HEK293 (cell line): ENCODE data around the gene ATP8A2.
A peak's percentile ranks its signal among the peaks of the same experiment; 100 is the strongest.

ENCODE experiments used
- CTCF ChIA-PET: fragments of 350-600 bp; formaldehyde crosslinking; extraction: SDS; loops from one replicate; lab custom pipeline; 2021; ENCODE audit warnings: antibody characterized with exemption; lab: Yijun Ruan, JAX
- POLR2A ChIA-PET: fragments of 300-600 bp; formaldehyde crosslinking; extraction: SDS; loops from one replicate; lab custom pipeline; 2020; ENCODE audit warnings: antibody characterized with exemption, inconsistent platforms; lab: Yijun Ruan, JAX
- H3K27ac ChIP-seq: fragments of 200-500 bp; sonication (Bioruptor generic); 2 replicates; pipeline ENCODE4 v1.5.1; 2014; ENCODE audit warnings: low read depth, low read length, control low read depth, inconsistent platforms; ENCODE audit errors: extremely low read depth
- H3K36me3 ChIP-seq, 2 experiments: fragments of 200-500 bp in 1 of 2; sonication (Bioruptor generic) in 1 of 2; 1 replicate in 1 of 2; 2 replicates in 1 of 2; pipeline ENCODE4 v1.5.1; 2014 to 2017; ENCODE audit warnings: inconsistent platforms in 2 of 2, low read length in 2 of 2; ENCODE audit not compliant: control insufficient read depth in 2 of 2, insufficient read depth in 1 of 2
- H3K4me1 ChIP-seq: fragments of 200-500 bp; sonication (Bioruptor generic); 2 replicates; pipeline ENCODE4 v1.5.1; 2014; ENCODE audit warnings: mild to moderate bottlenecking, low read length, inconsistent platforms; ENCODE audit not compliant: control insufficient read depth, insufficient read depth
- H3K4me3 ChIP-seq: 2 replicates; pipeline ENCODE4 v1.5.1; 2011; ENCODE audit warnings: low read depth, mild to moderate bottlenecking, control low read depth, low read length, moderate library complexity
- H3K9me3 ChIP-seq: fragments of 200-500 bp; sonication (Bioruptor generic); 2 replicates; pipeline ENCODE4 v1.5.1; 2014; ENCODE audit warnings: low read depth, low read length, inconsistent platforms; ENCODE audit not compliant: control insufficient read depth, insufficient read depth
- EGR2 ChIP-seq: fragments of 450-650 bp; formaldehyde crosslinking; IDR thresholded peaks from 2 replicates; pipeline ENCODE4 v1.5.1; 2016; ENCODE audit warnings: low read depth, missing biosample characterization, missing genetic modification characterization
- KLF1 ChIP-seq: fragments of 450-650 bp; formaldehyde crosslinking; IDR thresholded peaks from 2 replicates; pipeline ENCODE4 v1.5.1; 2016; ENCODE audit warnings: missing biosample characterization, missing genetic modification characterization
- MZF1 ChIP-seq: fragments of 450-650 bp; formaldehyde crosslinking; IDR thresholded peaks from 2 replicates; pipeline ENCODE4 v1.5.1; 2017; ENCODE audit warnings: missing biosample characterization, missing genetic modification characterization, borderline replicate concordance
- OVOL3 ChIP-seq: fragments of 450-650 bp; formaldehyde crosslinking; IDR thresholded peaks from 2 replicates; pipeline ENCODE4 v1.5.1; 2016; ENCODE audit warnings: missing biosample characterization, missing genetic modification characterization
- PRDM6 ChIP-seq: fragments of 450-650 bp; formaldehyde crosslinking; IDR thresholded peaks from 2 replicates; pipeline ENCODE4 v1.5.1; 2017; ENCODE audit warnings: missing biosample characterization, missing genetic modification characterization
- REPIN1 ChIP-seq: fragments of 450-650 bp; formaldehyde crosslinking; IDR thresholded peaks from 2 replicates; pipeline ENCODE4 v1.5.1; 2017; ENCODE audit warnings: missing biosample characterization, missing genetic modification characterization, low read depth
- TRIM28 ChIP-seq: IDR thresholded peaks from 2 replicates; pipeline ENCODE4 v1.6.1; 2011; ENCODE audit warnings: low read length, control low read depth, borderline replicate concordance
- ZFHX2 ChIP-seq: fragments of 450-650 bp; formaldehyde crosslinking; conservative IDR thresholded peaks from 2 replicates; pipeline ENCODE4 v1.5.1; 2016; ENCODE audit warnings: missing biosample characterization, missing genetic modification characterization
- ZFP69B ChIP-seq: fragments of 450-650 bp; formaldehyde crosslinking; IDR thresholded peaks from 2 replicates; pipeline ENCODE4 v1.5.1; 2016; ENCODE audit warnings: missing biosample characterization, missing genetic modification characterization
- ZNF148 ChIP-seq: fragments of 450-650 bp; formaldehyde crosslinking; IDR thresholded peaks from 2 replicates; pipeline ENCODE4 v1.5.0; 2017; ENCODE audit warnings: missing biosample characterization, missing genetic modification characterization, borderline replicate concordance
- ZNF157 ChIP-seq: fragments of 450-650 bp; formaldehyde crosslinking; IDR thresholded peaks from 2 replicates; pipeline ENCODE4 v1.5.1; 2016; ENCODE audit warnings: missing biosample characterization, missing genetic modification characterization
- ZNF211 ChIP-seq: fragments of 450-650 bp; formaldehyde crosslinking; IDR thresholded peaks from 2 replicates; pipeline ENCODE4 v1.5.1; 2016; ENCODE audit warnings: low read depth, missing biosample characterization, missing genetic modification characterization
- ZNF223 ChIP-seq: fragments of 450-650 bp; formaldehyde crosslinking; IDR thresholded peaks from 2 replicates; pipeline ENCODE4 v1.5.1; 2016; ENCODE audit warnings: missing biosample characterization, missing genetic modification characterization
- ZNF335 ChIP-seq: fragments of 450-650 bp; formaldehyde crosslinking; conservative IDR thresholded peaks from 2 replicates; pipeline ENCODE4 v1.5.1; 2016; ENCODE audit warnings: missing biosample characterization, missing genetic modification characterization
- ZNF341 ChIP-seq: fragments of 450-650 bp; formaldehyde crosslinking; IDR thresholded peaks from 2 replicates; pipeline ENCODE4; 2016; ENCODE audit warnings: low read depth, missing biosample characterization, missing genetic modification characterization
- ZNF362 ChIP-seq: fragments of 450-650 bp; formaldehyde crosslinking; IDR thresholded peaks from 2 replicates; pipeline ENCODE4 v1.5.1; 2016; ENCODE audit warnings: missing biosample characterization, missing genetic modification characterization
- ZNF37A ChIP-seq: fragments of 450-650 bp; IDR thresholded peaks from 2 replicates; pipeline ENCODE4 v1.5.1; 2018; ENCODE audit warnings: missing biosample characterization, missing genetic modification characterization
- ZNF423 ChIP-seq: fragments of 450-650 bp; formaldehyde crosslinking; IDR thresholded peaks from 2 replicates; pipeline ENCODE4 v1.5.1; 2016; ENCODE audit warnings: missing biosample characterization, missing genetic modification characterization
- ZNF473 ChIP-seq: fragments of 450-650 bp; formaldehyde crosslinking; IDR thresholded peaks from 2 replicates; pipeline ENCODE4 v1.5.1; 2017; ENCODE audit warnings: missing biosample characterization, missing genetic modification characterization
- ZNF549 ChIP-seq: fragments of 450-650 bp; IDR thresholded peaks from 2 replicates; pipeline ENCODE4 v1.5.1; 2018; ENCODE audit warnings: missing biosample characterization, missing genetic modification characterization, mild to moderate bottlenecking, inconsistent platforms, moderate library complexity
- ZNF571 ChIP-seq: fragments of 450-650 bp; formaldehyde crosslinking; IDR thresholded peaks from 2 replicates; pipeline ENCODE4 v1.5.0; 2017; ENCODE audit warnings: missing biosample characterization, missing genetic modification characterization
- ZNF692 ChIP-seq: fragments of 450-650 bp; formaldehyde crosslinking; IDR thresholded peaks from 2 replicates; pipeline ENCODE4 v1.5.1; 2016; ENCODE audit warnings: missing biosample characterization, missing genetic modification characterization
- ZNF792 ChIP-seq: fragments of 450-650 bp; formaldehyde crosslinking; IDR thresholded peaks from 2 replicates; pipeline ENCODE4 v1.5.1; 2016; ENCODE audit warnings: missing biosample characterization, missing genetic modification characterization

Gene ATP8A2

DNA sequence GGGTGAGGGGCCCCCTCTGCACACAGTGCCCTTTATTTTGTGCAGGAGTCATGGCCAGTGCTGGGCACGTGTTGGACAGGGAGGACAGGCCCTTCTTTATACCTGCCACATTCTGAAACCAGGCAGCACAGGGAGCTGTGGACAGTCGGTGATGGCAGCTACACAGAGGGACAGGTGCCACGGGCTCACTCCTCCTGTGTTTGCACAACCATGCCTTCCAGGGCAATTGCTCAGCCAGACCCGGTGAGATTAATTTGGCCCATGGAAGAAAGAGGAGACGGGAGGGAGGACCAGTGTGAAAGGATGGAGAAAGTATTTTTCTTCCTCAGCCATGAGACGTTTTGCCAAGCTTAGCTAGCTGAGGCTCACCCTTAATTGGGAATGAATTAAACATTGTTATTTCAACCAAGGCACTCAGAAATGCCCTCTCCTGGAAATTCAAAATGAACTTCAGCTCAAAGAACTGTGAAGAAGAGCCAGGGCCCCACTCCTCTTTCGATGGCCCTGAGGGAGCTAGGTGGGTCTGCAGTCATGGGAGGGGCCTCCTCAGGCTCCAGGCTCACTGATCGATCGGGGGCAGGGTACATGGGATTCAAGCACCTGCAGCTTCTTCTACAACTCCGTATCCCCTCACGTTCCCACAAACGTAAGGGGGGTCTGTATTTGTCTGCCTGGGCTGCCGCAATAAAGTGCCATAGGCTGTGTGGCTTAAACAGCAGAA, 638.9 kb downstream of the ATP8A2 start:
- no peak overlapping the region for H3K27ac ChIP-seq
- TF ChIP-seq EGR2 (tag by site-specific recombination), result no peak
- no peak for TF ChIP-seq ZNF335 (tag by site-specific recombination)
- TF ChIP-seq ZNF549, result no peak
- TF ChIP-seq ZNF148 (tag by site-specific recombination), result no peak
- no peak for TF ChIP-seq MZF1 (tag by site-specific recombination)
- no peak for TF ChIP-seq ZNF341 (tag by site-specific recombination)
- TF ChIP-seq ZNF571, result no peak
- no peak for TF ChIP-seq REPIN1 (tag by site-specific recombination)
- TF ChIP-seq ZNF211 (tag by site-specific recombination), result no peak
- no peak for TF ChIP-seq ZNF37A (tag by site-specific recombination)
- TF ChIP-seq PRDM6 (tag by site-specific recombination), result no peak
- no peak for TF ChIP-seq ZNF157
- no peak for TF ChIP-seq ZNF362 (tag by site-specific recombination)
- no peak for TF ChIP-seq ZNF473 (tag by site-specific recombination)
- TF ChIP-seq ZNF792 (tag by site-specific recombination), result no peak
- TF ChIP-seq KLF1 (tag by site-specific recombination), result no peak
- no peak for TF ChIP-seq ZNF423
- TF ChIP-seq OVOL3 (tag by site-specific recombination), result no peak
- no peak for TF ChIP-seq ZFHX2 (tag by site-specific recombination)
- H3K36me3 ChIP-seq, result no peaks in the 10 kb centered on the region
- H3K4me3 ChIP-seq, result no peak overlapping the region
- POLR2A ChIA-PET, result no interaction called here
- CTCF ChIA-PET, result interaction anchor here (0.6 to 1.1 kb wide), 2 partner anchors 17 to 29 kb away, joined by 3 to 6 read pairs; no protein-coding TSS in a partner anchor
- no peaks in the 10 kb centered on the region for H3K4me1 ChIP-seq
- H3K9me3 ChIP-seq, result no peaks in the 10 kb centered on the region

- TF ChIP-seq ZNF692 (tag by site-specific recombination) (peak; percentile 81), TRIM28 (no peak), ZNF223 (no peak), ZFP69B (tag by site-specific recombination) (peak; percentile 66; the same call in 1 of the 2 replicates)
- ChIA-PET CTCF (interaction anchor here (1.1 kb wide), 1 partner anchor 17 kb away, joined by 6 read pairs; no protein-coding TSS in a partner anchor), POLR2A (no interaction called here)
- no peak overlapping the region for H3K27ac ChIP-seq
- no peaks in the 10 kb centered on the region for H3K36me3 ChIP-seq
- no peaks in the 10 kb centered on the region for H3K4me1 ChIP-seq
- no peak overlapping the region for H3K4me3 ChIP-seq
- H3K9me3 ChIP-seq, result no peaks in the 10 kb centered on the region
Observed at GRCh38 chr13:26011208-26011573, 639.4 kb downstream of the ATP8A2 start.
